ENCODE data around the gene PDK3.

PDK3 gene

GRCh38 chrX:24478509-24478908 lies 13.4 kb downstream of the PDK3 start:
- Histone ChIP-seq H3K27ac (ENCODE audit: low read length) (0 out of 2 replicates have a peak overlapping the region, but pooled peaks have one; percentile 80), H3K36me3 (replicated peaks; ENCODE audit: low read depth, low read length) (no peaks in the 10 kb centered on the region), H3K79me2 (ENCODE audit: low read length) (peaks cover 50% of the 10 kb centered on the region), H3K4me3 (ENCODE audit: low read length) (no peak overlapping the region), H2AFZ (ENCODE audit: low read depth, low read length) (no peak overlapping the region), H3K9ac (ENCODE audit: low read length) (no peak overlapping the region), H3K4me1 (ENCODE audit: low read length) (peaks cover 20% of the 10 kb centered on the region), H4K20me1 (ENCODE audit: insufficient read depth, low read length) (no peaks in the 10 kb centered on the region), H3K27me3 (ENCODE audit: low read depth, low read length) (no peaks in the 10 kb centered on the region), H3K4me2 (ENCODE audit: low read length) (peak overlapping the region; percentile 84), H3K9me3 (ENCODE audit: insufficient read depth, low read length) (no peaks in the 10 kb centered on the region)
- TF ChIP-seq CTCF (IDR thresholded peaks at IDR 0.05; ENCODE audit: low read depth, low read length) (no peak), EZH2phosphoT487 (IDR thresholded peaks at IDR 0.05; ENCODE audit: low read depth) (no peak)

- Histone ChIP-seq H3K27ac (ENCODE audit: low read length) (peak overlapping the region; percentile 80), H3K79me2 (ENCODE audit: low read length) (peaks cover 50% of the 10 kb centered on the region), H3K4me1 (ENCODE audit: low read length) (peaks cover 20% of the 10 kb centered on the region), H3K9ac (ENCODE audit: low read length) (peak overlapping the region; percentile 60), H3K4me2 (ENCODE audit: low read length) (peak overlapping the region; percentile 84), H4K20me1 (ENCODE audit: insufficient read depth, low read length) (no peaks in the 10 kb centered on the region), H3K9me3 (ENCODE audit: insufficient read depth, low read length) (no peaks in the 10 kb centered on the region), H3K4me3 (ENCODE audit: low read length) (peak overlapping the region; percentile 75), H3K27me3 (ENCODE audit: low read depth, low read length) (no peaks in the 10 kb centered on the region), H3K36me3 (replicated peaks; ENCODE audit: low read depth, low read length) (no peaks in the 10 kb centered on the region), H2AFZ (ENCODE audit: low read depth, low read length) (peak overlapping the region; percentile 52; the same call in 1 of the 2 replicates)
- TF ChIP-seq EZH2phosphoT487 (IDR thresholded peaks at IDR 0.05; ENCODE audit: low read depth), result no peak
- no peak for TF ChIP-seq CTCF (IDR thresholded peaks at IDR 0.05; ENCODE audit: low read depth, low read length)
Observed at GRCh38 chrX:24479924-24480323, 14.8 kb downstream of the PDK3 start.

GRCh38 chrX:24480400-24480865 lies 15.3 kb downstream of the PDK3 start:
- Histone ChIP-seq H3K4me1 (ENCODE audit: low read length) (peaks cover 20% of the 10 kb centered on the region), H3K27me3 (ENCODE audit: low read depth, low read length) (no peaks in the 10 kb centered on the region), H3K79me2 (ENCODE audit: low read length) (peaks cover 50% of the 10 kb centered on the region), H3K36me3 (replicated peaks; ENCODE audit: low read depth, low read length) (no peaks in the 10 kb centered on the region), H3K9me3 (ENCODE audit: insufficient read depth, low read length) (no peaks in the 10 kb centered on the region), H3K4me2 (ENCODE audit: low read length) (peak overlapping the region; percentile 84), H4K20me1 (ENCODE audit: insufficient read depth, low read length) (no peaks in the 10 kb centered on the region), H2AFZ (ENCODE audit: low read depth, low read length) (0 out of 2 replicates have a peak overlapping the region, but pooled peaks have one; percentile 52), H3K9ac (ENCODE audit: low read length) (peak overlapping the region; percentile 60), H3K4me3 (ENCODE audit: low read length) (peak overlapping the region; percentile 75), H3K27ac (ENCODE audit: low read length) (peak overlapping the region; percentile 80)
- no peak for TF ChIP-seq CTCF (IDR thresholded peaks at IDR 0.05; ENCODE audit: low read depth, low read length)
- no peak for TF ChIP-seq EZH2phosphoT487 (IDR thresholded peaks at IDR 0.05; ENCODE audit: low read depth)

GRCh38 chrX:24482823-24483415 lies 17.8 kb downstream of the PDK3 start:
- Histone ChIP-seq H2AFZ (ENCODE audit: low read depth, low read length) (no peak overlapping the region), H3K27me3 (ENCODE audit: low read depth, low read length) (no peaks in the 10 kb centered on the region), H4K20me1 (ENCODE audit: insufficient read depth, low read length) (no peaks in the 10 kb centered on the region), H3K79me2 (ENCODE audit: low read length) (peaks cover 33% of the 10 kb centered on the region), H3K27ac (ENCODE audit: low read length) (no peak overlapping the region), H3K4me3 (ENCODE audit: low read length) (no peak overlapping the region), H3K9me3 (ENCODE audit: insufficient read depth, low read length) (no peaks in the 10 kb centered on the region), H3K4me2 (ENCODE audit: low read length) (no peak overlapping the region), H3K36me3 (replicated peaks; ENCODE audit: low read depth, low read length) (no peaks in the 10 kb centered on the region), H3K9ac (ENCODE audit: low read length) (no peak overlapping the region), H3K4me1 (ENCODE audit: low read length) (peaks cover 20% of the 10 kb centered on the region)
- TF ChIP-seq EZH2phosphoT487 (IDR thresholded peaks at IDR 0.05; ENCODE audit: low read depth) (no peak), CTCF (IDR thresholded peaks at IDR 0.05; ENCODE audit: low read depth, low read length) (no peak)
